C1 segment of cervical spinal cord (tissue), 14 donors: ENCODE results near the gene ADAMTSL2.
A peak's percentile ranks its signal among the peaks of the same experiment; 100 is the strongest.

Experiments used
- DNase-seq, 14 donors: peaks; one replicate each; lab custom pipeline; 2025; lab: John Stamatoyannopoulos, UW

Gene ADAMTSL2

GRCh38 chr9:133572821-133573361 lies 38.4 kb downstream of the ADAMTSL2 start:
- peak in 9 of 14 donors; percentile 11 to 70 (median 50) for DNase-seq

DNA sequence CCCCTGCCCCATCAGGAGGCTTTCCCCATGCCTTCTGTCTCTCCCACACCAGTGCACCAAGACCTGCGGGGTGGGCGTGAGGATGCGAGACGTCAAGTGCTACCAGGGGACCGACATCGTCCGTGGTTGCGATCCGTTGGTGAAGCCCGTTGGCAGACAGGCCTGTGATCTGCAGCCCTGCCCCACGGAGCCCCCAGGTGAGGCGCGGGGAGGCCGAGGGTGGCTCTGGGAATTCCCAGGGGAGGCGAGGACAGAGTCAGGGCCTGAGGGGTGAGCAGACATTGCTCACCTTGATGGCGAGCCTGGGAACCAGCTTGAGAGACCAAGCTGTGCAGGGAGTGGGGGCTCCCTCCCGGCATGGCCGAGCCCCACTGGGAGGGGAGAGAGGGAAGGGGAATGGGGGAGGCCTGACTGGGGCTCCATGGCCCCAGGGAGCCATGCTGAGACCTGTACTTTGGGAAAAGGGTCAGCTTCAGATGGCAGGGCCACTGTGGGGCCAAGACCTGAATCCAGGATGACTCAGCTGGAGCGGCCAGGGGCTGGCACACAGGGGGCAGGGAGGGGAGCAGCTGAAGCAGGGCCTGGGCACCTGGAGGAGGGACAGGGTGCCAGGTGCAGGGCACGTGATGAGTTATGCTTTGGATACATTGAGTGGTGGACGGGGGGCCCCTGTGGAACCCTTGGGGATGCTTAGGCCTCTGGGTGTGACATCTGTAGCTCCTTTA lies 39.4 kb downstream of the ADAMTSL2 start:
- DNase-seq: no peak

- DNase-seq: no peak
These were observed 40.3 kb downstream of the ADAMTSL2 start for GRCh38 chr9:133574771-133575170.

DNA sequence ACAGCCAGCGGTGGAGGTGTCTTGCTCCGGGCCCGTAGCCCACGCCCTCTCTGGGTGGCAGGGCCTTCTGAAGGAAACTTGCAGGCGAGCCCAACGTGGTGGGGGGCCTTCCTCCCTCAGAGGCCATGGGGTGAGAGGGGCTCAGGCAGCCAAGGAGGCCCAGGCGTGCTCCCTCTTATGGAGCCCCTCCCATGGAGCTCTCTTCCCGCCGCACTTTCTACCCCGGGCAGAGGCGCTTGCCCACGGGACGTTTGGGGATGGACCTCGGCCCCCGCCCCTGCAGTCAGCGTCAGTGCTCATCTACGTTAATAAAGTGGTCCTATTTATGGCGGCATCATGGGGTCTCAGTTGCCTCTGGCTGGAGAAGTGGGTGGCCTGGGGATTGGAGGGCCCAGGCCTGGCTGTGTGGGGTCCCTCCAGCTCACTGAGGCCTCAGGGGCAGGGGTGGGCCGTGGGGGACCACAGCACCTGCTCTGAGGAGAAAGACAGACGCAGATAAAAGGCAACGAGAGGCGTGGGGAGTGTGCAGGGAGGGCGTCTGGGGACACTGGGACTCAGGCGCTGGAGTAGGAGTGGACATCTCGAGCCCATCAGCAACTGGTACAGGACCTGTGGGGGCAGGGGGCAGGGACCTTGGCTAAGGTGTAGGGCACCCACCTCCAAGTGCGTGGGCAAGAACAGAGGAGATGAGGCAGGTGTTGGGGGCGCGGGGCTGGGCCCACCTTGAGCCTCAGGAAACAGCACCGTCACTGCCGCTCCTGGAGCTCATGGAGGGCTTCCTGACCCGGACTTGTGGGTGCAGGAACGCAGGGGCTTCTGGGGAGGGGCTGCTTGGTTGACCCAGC lies 40.9 kb downstream of the ADAMTSL2 start:
- no peak for DNase-seq

DNA sequence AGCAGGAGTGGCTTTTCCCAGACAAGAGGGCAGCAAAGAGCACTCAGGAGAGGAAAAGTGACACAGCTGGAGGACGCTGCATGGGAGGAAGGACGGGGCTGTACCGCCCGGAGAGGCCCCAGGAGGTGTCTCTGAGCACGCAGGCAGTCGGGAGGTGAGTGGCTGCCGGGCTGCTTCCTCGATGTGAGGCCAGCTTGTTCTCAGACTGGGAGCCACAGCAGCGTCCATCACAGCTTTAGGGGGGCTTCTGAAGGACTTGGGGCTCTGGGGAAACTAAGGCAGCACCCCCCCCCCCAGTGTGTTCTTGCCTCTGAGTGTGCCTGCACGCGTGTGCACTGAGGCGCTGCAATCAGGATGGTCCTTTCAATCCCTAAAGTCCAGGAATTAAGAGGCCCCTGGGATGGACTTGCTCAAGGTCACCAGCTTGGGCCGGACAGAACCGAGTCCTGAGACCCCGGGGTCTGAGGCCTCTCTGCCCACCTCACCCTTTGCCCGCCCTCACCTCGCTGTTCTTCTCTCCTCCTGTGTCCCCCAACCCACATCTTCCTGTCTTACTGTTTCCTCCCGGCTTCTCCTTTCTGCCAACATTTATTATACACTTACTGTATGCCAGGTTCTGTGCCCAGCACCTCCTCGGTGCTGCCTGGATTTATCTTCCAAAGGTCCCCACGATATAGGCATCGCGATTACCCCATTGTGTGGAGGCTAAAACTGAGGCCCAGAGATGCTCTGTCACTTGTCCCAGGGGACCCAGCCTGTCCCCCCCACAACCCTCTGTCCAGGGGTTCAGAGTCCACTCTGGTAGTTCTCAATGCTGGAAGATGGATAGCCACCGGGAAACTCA lies 41.7 kb downstream of the ADAMTSL2 start:
- DNase-seq: no peak

DNA sequence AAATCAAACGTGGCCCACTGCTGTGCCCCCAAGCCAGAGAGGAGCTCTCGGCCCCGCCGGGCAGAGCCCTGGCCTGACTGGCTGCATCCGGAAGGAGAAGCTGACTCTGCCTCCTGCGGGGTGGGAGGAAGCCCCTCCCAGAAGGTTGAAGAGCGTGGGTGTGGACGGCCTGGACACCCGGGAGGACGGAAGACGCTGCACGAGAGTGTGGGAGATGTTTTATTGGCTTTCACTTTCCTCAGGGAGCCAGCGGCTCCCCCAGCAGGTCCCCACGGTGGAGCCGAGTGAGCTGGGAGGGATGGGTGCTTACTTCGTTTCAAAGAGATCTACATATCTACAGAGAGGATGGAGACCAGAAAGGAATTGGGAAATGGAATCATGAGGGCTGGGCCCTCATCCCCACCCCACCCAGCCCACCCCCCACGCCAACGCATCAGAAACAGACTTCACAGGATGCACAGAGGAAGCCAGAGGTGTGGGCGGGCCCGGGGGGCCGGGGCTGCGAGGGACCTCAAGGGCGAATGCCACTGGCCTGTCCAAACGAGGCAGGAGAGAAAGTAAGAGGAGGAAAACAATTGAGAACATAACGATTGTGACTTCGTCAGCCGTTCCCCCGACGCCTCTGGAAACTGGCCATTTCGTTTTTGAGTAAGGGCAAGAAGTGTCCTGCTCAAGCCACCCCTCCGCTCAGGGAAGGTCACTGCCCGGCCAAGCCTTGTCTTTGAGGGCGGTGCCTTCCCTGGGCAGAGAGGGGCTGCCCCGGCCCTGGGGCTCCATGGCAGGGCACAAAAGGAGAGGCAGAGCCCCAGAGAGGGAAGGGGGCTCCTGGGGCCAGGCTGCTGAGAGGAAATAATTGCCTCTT lies 42.6 kb downstream of the ADAMTSL2 start:
- DNase-seq: no peak

GRCh38 chr9:133577737-133578112 lies 43.2 kb downstream of the ADAMTSL2 start:
- DNase-seq: no peak

GRCh38 chr9:133578524-133579441 lies 44.3 kb downstream of the ADAMTSL2 start:
- no peak for DNase-seq

DNA sequence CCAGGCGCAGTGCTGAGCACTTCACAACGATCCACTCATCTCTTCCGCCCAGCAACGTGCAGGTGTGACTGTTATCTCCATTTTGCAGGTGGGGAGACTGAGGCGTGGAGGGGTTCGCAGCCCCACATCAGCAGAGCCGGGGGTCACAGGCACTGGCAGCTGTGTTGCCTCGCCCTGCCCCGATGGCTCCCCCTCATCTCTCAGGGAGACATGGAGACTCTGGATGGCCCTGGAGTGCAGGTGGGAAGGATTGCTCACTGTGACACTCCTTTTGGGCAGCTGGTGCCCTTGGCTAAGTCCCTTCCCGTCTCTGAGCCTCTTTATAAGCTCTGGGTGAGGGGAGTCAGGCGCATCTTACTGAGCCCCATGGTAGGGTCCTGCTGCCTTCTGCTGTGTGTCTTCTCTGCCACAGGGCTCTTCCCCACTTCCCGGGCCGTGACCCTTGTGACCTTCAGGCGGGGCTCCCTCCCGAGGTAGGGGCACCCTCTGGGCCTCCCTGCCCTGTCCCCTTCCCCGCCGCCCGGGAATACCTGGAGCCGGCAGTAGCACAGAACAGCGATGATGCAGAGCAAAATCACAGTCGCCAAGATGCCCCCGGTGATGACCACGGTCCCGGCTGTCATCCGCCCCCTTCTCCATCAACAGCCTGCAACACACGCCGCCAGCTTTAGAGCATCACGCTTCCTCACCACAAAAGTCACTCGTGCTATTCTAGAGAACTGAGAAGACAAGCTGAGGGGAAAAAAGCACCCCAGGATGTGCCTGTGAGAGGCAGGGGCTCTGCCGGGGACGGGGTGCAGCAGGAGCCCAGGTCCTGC lies 45.3 kb downstream of the ADAMTSL2 start:
- no peak for DNase-seq

GRCh38 chr9:133580419-133580738 lies 45.9 kb downstream of the ADAMTSL2 start:
- no peak for DNase-seq

- DNase-seq: no peak
These were observed 46.5 kb downstream of the ADAMTSL2 start for GRCh38 chr9:133581011-133581410.

- no peak for DNase-seq
These were observed 47.2 kb downstream of the ADAMTSL2 start for GRCh38 chr9:133581513-133582343.

- DNase-seq: no peak
These were observed 48.1 kb downstream of the ADAMTSL2 start for GRCh38 chr9:133582501-133583045.

DNA sequence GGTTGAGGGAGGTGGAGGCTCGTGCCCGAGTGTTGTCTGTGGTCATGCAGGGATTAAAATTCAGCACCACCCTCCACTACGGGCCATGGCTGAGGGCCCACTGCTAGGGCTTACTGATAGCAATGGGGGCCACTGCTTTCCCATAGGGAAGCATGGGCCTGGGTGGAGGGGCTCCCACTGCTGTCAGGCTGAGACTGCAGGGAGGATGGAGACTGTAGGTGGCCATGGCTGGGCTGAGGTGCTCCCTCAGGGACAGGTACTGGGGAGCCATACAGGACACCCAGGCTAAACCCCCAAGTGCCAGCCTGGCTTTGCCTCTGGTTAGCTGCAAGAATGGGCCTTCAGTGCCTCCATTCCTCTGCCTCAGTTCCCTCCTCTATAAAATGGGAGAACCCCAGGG lies 48.6 kb downstream of the ADAMTSL2 start:
- DNase-seq: no peak

DNA sequence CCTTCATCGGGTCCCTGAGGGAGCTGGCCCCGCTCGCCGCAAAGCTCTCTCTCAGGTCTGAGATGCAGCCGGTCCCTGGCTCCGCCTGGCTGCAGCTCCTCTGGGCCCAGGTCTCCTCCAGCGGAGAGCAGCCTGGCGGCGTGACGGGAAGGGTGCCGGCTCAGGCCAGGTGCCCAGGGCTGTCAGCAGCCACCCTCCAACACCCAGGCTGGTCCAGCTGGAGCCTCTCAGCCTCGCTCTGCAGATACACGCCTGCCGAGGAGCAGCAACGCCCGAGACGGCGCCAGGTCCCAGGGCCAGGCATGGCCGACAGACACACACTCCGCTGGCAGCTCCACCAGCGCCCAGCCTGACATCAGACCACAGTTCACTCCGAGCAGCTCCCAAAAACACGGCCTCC lies 49.1 kb downstream of the ADAMTSL2 start:
- DNase-seq: no peak

GRCh38 chr9:133584167-133584558 lies 49.7 kb downstream of the ADAMTSL2 start:
- DNase-seq: no peak

- DNase-seq: peak in 1 of 14 donors; percentile 13
These were observed 50.3 kb downstream of the ADAMTSL2 start for GRCh38 chr9:133584559-133585476.
